ENCODE results near the gene PEX14.

GRCh38 chr1:10613340-10613739 lies 138.6 kb downstream of the PEX14 start:
- TF ChIP-seq CTCF (optimal IDR thresholded peaks at IDR 0.05 in 1 of 3, IDR thresholded peaks at IDR 0.05 in 1 of 3, conservative IDR thresholded peaks at IDR 0.05 in 1 of 3; ENCODE audit: extremely low read depth in 1 of 3, insufficient read depth in 2 of 3, low read length in 3 of 3) (no peak), EZH2 (IDR thresholded peaks at IDR 0.05; ENCODE audit: low read length) (no peak)

Measured in keratinocyte (primary cell).